ENCODE measurements around the gene SLFN12. TPM values are rescaled to one million over a fixed set of nuclear protein-coding genes. Genes with fewer than 3 reads are reported as not detected.

Gene SLFN12
- total RNA-seq, 2 experiments from 2014 or later, result 1.3 to 2.4 TPM

GRCh38 chr17:35371934-35372333 is 60.4 kb downstream of the SLFN12 start:
- ATAC-seq (ENCODE audit: poor library complexity) (no peak), DNase-seq (no peak)
- Mint-ChIP-seq H3K27ac (peak overlapping the region; percentile 95), H3K4me3 (peak overlapping the region; percentile 80), H3K36me3 (ENCODE audit: low read depth) (peaks cover 24% of the 10 kb centered on the region), H3K4me1 (ENCODE audit: low read depth) (peaks cover 64% of the 10 kb centered on the region), H3K9me3 (peaks cover 13% of the 10 kb centered on the region), H3K27me3 (no peaks in the 10 kb centered on the region)
- Histone ChIP-seq H3K27ac (ENCODE audit: low read depth in 1 of 2, low read length in 2 of 2) (no peak overlapping the region), H3K9me3 (ENCODE audit: control insufficient read depth in 1 of 2, insufficient read depth in 1 of 2, low read length in 2 of 2) (peaks cover 0 to 4% of the 10 kb centered on the region in 2 experiments), H3K4me3 (ENCODE audit: low read length) (no peak overlapping the region), H3K36me3 (ENCODE audit: insufficient read depth, low read length) (no peaks in the 10 kb centered on the region), H3K27me3 (ENCODE audit: control insufficient read depth in 1 of 2, insufficient read depth in 2 of 2, low read length in 2 of 2) (no peaks in the 10 kb centered on the region), H3K4me1 (ENCODE audit: insufficient read depth, low read length) (peaks cover 28% of the 10 kb centered on the region)
- POLR2A ChIA-PET, result interaction anchor here (0.7 to 3.6 kb wide), 4 partner anchors 26 to 116 kb away, joined by 3 to 40 read pairs (median 17); no protein-coding TSS in a partner anchor
- intact Hi-C loops (cut with DNase I, micrococcal nuclease), result loop anchor here (2.0 to 10.0 kb wide), 9 partner anchors 57 to 199 kb away; partner anchors contain the start of genes SLFN12 (in 1 of the 2), SLFN12L (in 1 of the 2) and SLFN5 (in 1 of the 2)
- CTCF ChIA-PET, result interaction anchor here (1.1 to 1.5 kb wide), 3 partner anchors 9 to 60 kb away, joined by 3 read pairs; no protein-coding TSS in a partner anchor
- no peak for TF ChIP-seq CTCF (IDR thresholded peaks at IDR 0.05)

- H3K4me3 ChIP-seq (ENCODE audit: low read length), result no peak overlapping the region
- peaks cover 13% of the 10 kb centered on the region for H3K9me3 Mint-ChIP-seq
- peak in 4 of 14 experiments; percentile 17 to 80 (median 66) for DNase-seq
- POLR2A ChIA-PET, result interaction anchor here (0.7 to 1.2 kb wide), 3 partner anchors 9 to 54 kb away, joined by 3 read pairs; no protein-coding TSS in a partner anchor
- no peaks in the 10 kb centered on the region for H3K27me3 ChIP-seq (ENCODE audit: control insufficient read depth in 1 of 2, insufficient read depth in 2 of 2, low read length in 2 of 2)
- H3K36me3 ChIP-seq (ENCODE audit: insufficient read depth, low read length), result peaks cover 10% of the 10 kb centered on the region
- peak; percentile 84 for ATAC-seq (ENCODE audit: poor library complexity)
- peaks cover 22% of the 10 kb centered on the region for H3K4me1 ChIP-seq (ENCODE audit: insufficient read depth, low read length)
- H3K27ac Mint-ChIP-seq, result peak overlapping the region; percentile 11
- no peak overlapping the region for H3K27ac ChIP-seq (ENCODE audit: low read depth in 1 of 2, low read length in 2 of 2)
- peaks cover 47% of the 10 kb centered on the region for H3K4me1 Mint-ChIP-seq (ENCODE audit: low read depth)
- H3K9me3 ChIP-seq (ENCODE audit: control insufficient read depth in 1 of 2, insufficient read depth in 1 of 2, low read length in 2 of 2), result peaks cover 0 to 4% of the 10 kb centered on the region in 2 experiments
- TF ChIP-seq CTCF (IDR thresholded peaks at IDR 0.05), result no peak
- CTCF ChIA-PET, result no interaction called here
- no peaks in the 10 kb centered on the region for H3K27me3 Mint-ChIP-seq
- intact Hi-C loops (cut with DNase I, micrococcal nuclease), result no loop called here
- peak overlapping the region; percentile 5 for H3K4me3 Mint-ChIP-seq
- H3K36me3 Mint-ChIP-seq (ENCODE audit: low read depth), result peaks cover 35% of the 10 kb centered on the region
Observed at GRCh38 chr17:35368081-35368830, 64.0 kb downstream of the SLFN12 start.

GRCh38 chr17:35361027-35361426 is 71.3 kb downstream of the SLFN12 start:
- Histone ChIP-seq H3K4me3 (ENCODE audit: low read length) (no peak overlapping the region), H3K4me1 (ENCODE audit: insufficient read depth, low read length) (peaks cover 7% of the 10 kb centered on the region), H3K36me3 (ENCODE audit: insufficient read depth, low read length) (peaks cover 62% of the 10 kb centered on the region), H3K27me3 (ENCODE audit: control insufficient read depth in 1 of 2, insufficient read depth in 2 of 2, low read length in 2 of 2) (no peaks in the 10 kb centered on the region), H3K9me3 (ENCODE audit: control insufficient read depth in 1 of 2, insufficient read depth in 1 of 2, low read length in 2 of 2) (no peaks in the 10 kb centered on the region), H3K27ac (ENCODE audit: low read depth in 1 of 2, low read length in 2 of 2) (no peak overlapping the region)
- peaks cover 18% of the 10 kb centered on the region for H3K4me1 Mint-ChIP-seq (ENCODE audit: low read depth)
- no peak overlapping the region for H3K27ac Mint-ChIP-seq
- no peak overlapping the region for H3K4me3 Mint-ChIP-seq
- DNase-seq (no peak), ATAC-seq (ENCODE audit: poor library complexity) (no peak)
- intact Hi-C loops (cut with DNase I, micrococcal nuclease), result no loop called here
- TF ChIP-seq CTCF (IDR thresholded peaks at IDR 0.05), result no peak
- no peaks in the 10 kb centered on the region for H3K9me3 Mint-ChIP-seq
- POLR2A ChIA-PET, result no interaction called here
- CTCF ChIA-PET, result no interaction called here
- H3K27me3 Mint-ChIP-seq, result no peaks in the 10 kb centered on the region
- peaks cover 83% of the 10 kb centered on the region for H3K36me3 Mint-ChIP-seq (ENCODE audit: low read depth)

Other genes starting within 250 kb of the SLFN12 start
- not detected for gene SLC35G3, start 238.1 kb downstream of the SLFN12 start, total RNA-seq
- gene SLFN5, start 189.4 kb downstream of the SLFN12 start, total RNA-seq, result 10 to 100 TPM; 28.5 to 32.7 TPM
- 10 to 100 TPM; 16.5 to 18.5 TPM for gene SLFN11, start 58.9 kb downstream of the SLFN12 start, total RNA-seq
- gene SLFN13, start 16.3 kb upstream of the SLFN12 start, total RNA-seq, result 1 to 10 TPM; 9.5 to 9.7 TPM
- gene SLFN12L, start 105.2 kb upstream of the SLFN12 start, total RNA-seq, result 10 to 100 TPM; 23.4 to 24.3 TPM
- not detected for gene SLFN14, start 128.3 kb upstream of the SLFN12 start, total RNA-seq
- 1 to 10 TPM; 3.0 to 3.2 TPM for gene PEX12, start 146.1 kb upstream of the SLFN12 start, total RNA-seq
- gene AP2B1, start 154.8 kb upstream of the SLFN12 start, total RNA-seq, result 10 to 100 TPM; 67.0 to 69.2 TPM